IPS DF 4.7 (cell line): ENCODE measurements around the gene DLX2.
"Not testable (repeated sequence)": the region's sequence is repeated elsewhere in the genome, so short reads cannot be mapped to it uniquely, and the experiment has no call there.

Source experiments
- DNase-seq: peaks from one replicate; pipeline ENCODE4 v3.0.0-alpha.2; 2013; ENCODE audit warnings: low spot score; ENCODE audit errors: extremely low read depth

The DLX2 gene

GRCh38 chr2:172083628-172084394 lies 18.9 kb downstream of the DLX2 start:
- no peak for DNase-seq

- no peak for DNase-seq
Measured at GRCh38 chr2:172082944-172083627, 19.6 kb downstream of the DLX2 start.

DNA sequence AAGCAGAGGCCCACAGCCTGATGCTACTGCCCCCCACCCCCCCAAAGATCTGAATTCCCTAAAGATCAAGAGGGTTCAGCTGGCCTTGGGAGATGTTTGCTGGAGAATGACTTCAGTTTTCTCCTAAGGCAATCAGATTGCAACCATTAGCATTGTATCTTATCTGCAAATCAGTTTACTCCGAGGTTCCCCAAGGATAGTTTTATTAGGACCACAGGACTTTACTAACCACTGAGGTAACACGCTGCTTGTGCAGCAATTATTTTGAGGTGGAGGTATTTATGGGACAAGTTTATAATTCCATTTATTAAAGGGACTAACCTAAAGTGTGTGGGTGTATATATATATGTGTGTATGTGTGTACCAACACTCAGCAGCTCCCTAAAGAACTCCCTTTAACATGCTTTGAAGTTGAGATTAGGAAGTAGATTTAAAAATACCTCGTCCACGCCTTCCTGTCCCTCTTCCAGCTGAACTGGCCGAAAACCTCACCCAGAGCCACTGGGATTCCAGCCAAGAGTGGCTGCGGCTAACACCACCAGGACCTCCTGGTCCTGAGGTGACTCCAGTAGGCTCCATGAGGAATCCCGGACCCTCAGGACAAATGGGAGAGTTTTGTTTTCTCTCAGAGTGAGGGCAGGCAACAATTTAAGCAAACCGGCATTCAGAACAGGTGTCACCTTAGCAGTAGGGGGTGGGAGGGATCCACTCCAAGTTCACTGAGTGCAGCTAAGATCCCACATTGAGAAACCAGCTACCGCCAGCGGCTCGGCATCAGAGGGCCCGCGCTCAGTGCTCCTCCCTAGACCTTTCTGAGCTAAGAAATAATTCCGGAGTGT lies 20.4 kb downstream of the DLX2 start:
- DNase-seq = no peak

GRCh38 chr2:172081221-172082022 lies 21.3 kb downstream of the DLX2 start:
- no peak for DNase-seq

DNA sequence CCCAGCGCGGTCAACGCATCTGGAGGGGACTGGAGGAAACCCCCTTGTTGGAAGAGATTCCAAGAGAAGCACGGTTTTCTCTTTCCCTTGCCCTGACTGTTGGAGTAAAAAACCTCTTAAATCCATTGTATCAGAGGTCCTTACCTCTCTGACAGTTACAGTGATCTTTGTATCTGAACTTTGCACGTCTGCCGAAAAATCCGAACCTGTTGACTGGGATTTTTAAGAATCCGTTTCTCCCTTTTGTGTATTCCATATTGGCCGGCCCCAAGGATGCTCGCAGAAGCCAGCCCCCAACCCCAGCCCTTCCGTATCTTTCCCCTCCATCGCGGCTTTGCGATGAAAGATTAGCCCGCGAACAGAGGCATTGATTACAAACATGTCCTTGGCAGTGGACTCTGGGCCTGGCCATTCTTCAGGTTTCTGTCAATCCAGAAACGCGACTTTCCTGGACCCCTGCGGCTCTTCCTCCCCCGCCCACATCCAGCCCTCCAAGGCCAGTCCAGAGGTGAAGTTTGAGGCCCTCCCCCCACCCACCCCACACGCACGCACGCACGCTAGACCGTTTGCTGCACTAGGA lies 22.0 kb downstream of the DLX2 start:
- DNase-seq = no peak

GRCh38 chr2:172079838-172080640 lies 22.7 kb downstream of the DLX2 start:
- no peak for DNase-seq

GRCh38 chr2:172079416-172079815 lies 23.3 kb downstream of the DLX2 start:
- DNase-seq = no peak

DNA sequence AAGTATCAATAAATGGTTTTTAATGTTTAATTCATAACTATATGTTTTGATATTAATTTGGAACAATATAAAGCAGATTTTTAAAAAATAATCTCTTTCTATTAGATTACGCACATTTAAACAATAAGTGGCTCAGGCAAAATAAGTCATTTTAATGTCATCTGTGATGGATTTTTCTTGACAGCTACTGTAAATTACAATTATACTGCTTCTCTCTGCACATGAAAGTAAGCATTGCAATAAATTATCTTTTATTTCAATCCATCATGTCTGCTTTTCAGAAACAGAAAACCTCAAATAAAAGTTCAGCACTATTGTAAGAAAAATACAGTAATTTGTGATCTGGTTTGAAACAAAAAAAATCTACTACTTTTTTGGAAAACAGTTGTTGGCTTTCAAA lies 28.4 kb downstream of the DLX2 start:
- no peak for DNase-seq

DNA sequence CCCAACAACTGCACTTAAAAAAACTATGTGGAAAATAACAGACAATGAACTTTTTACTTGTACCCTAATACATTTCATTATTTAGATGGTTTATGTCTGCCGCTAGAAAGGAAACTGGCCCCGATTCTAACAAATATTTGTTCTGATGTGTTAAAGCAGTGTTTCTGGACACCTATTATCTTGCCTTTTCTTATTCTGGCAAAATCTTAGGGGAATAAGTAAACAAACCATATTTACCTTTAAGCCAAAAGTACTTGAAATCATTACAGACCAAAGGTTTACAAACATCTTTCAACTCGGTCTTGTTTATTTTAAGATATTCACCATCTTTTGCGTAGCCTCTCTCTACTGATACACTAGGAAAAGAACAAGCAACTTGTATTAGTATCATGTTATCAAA lies 29.2 kb downstream of the DLX2 start:
- no peak for DNase-seq

DNA sequence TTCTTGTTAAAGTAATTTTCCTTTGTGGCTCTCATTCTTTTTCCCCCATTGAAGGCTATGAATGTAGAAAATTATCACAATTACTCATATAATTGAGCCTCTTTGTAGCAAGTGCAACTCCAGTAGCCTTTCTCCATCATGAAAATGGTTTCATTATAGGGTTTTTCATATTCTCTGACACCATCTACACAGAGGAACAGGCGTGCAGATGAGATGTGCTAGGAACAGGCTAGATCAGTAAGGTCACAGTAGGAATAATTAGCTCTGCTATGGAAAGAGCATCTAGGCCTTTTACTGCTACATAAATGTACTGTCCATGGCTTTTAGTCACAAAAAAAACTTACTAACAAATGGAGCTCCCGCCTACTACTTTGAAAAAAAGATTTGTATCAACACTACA lies 30.0 kb downstream of the DLX2 start:
- no peak for DNase-seq

- DNase-seq = no peak
Measured at GRCh38 chr2:172072303-172072702, 30.4 kb downstream of the DLX2 start.

- DNase-seq = no peak
Measured at GRCh38 chr2:172070936-172071335, 31.8 kb downstream of the DLX2 start.

- not testable (repeated sequence) for DNase-seq
Measured at GRCh38 chr2:172067905-172068304, 34.8 kb downstream of the DLX2 start.

DNA sequence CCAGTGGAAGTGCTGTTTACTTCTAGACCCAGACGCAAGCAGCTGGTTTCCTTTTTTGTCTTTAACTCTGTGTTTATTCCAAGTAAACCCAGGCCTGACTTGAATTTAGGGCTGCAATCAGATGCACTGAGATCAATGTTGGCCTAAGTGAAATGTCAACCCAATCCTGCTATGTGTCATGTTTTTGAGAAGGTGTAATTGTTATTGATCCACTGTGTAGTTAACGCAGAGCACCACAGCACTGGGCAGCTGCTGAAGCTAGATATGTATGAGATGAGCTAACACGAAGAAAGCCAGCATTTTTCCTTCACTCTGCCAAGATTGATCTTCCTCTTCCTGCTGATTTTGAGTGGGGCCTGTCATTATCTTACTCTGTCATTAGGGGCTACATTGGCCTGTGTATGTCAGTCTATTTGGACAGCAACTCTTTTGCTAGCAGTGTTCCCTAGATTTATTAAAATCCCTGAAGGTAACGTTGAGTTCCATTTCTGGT lies 36.3 kb downstream of the DLX2 start:
- no peak for DNase-seq

DNA sequence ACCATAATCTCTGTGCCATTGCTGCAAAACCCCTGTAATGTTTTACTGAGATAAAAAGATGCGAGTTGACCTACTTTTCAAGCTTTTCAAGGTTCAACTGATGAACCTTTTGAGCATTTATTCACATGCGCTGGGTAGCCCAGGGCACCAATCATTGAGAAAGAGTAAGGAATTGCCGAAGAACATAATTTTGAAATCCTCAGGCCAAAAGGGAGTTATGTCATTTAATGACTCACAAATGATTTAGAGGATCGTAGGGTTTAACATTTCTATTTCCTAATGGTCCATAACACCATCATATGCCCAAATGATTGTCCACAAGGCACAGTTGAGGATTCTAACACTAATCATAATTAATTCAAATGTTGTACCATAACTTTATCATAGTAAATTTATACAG lies 37.6 kb downstream of the DLX2 start:
- DNase-seq = no peak

DNA sequence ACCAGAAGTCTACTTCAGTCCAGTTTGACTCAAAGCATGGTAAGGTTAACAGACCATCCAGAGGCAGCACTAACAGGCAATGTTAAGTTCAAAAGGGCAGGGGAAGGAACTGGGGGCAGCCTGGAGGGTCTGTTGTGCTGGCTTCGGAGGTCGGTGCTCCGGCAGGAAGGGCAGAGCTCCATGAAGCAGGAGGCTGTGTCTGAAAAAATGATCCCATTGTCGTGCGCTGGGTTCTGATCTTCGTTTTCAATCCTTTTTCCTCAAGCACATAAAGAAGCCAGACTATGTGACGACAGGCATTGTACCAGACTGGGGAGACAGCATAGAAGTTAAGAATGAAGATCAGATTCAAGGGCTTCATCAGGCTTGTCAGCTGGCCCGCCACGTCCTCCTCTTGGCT lies 39.3 kb downstream of the DLX2 start:
- no peak for DNase-seq

DNA sequence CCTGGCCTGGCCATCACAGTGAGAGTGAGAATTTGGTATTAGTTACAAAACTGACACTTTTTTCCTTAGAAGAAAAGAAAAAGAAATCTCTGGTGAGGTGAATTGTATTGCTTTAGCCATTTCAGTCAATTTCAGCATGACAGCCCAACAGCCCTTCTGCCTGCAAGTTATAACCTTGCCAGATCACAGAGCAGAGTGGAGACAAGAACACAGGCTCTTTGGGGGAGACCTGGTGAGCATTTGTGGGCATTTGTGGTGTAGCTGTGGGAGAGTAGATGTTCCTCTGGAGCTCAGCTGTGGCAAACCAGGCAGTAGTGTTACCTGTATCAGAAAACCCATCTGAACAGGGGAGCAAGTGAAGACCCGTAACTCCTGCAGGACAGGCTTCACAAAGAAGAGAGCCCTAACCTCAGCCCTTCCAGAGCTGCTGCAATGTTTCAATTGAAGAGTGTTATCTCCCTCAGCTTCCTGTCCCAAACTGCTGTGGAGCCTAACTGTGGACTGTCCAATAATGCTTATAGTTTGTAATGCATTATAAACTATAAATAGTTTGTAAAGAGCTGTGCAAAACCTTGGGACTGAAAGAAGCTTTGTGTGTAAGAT lies 40.2 kb downstream of the DLX2 start:
- no peak for DNase-seq

DNA sequence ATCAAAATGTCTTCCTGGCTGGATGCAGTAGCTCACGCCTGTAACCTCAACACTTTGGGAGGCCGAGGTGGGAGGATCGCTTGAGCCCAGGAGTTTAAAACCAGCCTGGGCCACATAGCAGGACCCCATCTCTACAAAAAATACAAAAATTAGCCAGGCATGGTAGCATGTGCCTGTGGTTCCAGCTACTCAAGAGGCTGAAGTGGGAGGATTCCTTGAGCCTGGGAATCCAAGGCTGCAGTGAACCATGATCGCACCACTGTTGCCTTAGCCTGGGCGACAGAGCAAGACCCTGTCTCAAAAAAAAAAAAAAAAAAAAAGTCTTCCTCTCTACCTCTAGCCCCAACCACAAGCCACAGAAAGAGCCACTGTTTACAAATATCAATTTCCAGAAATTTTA lies 42.6 kb downstream of the DLX2 start:
- DNase-seq = not testable (repeated sequence)

DNA sequence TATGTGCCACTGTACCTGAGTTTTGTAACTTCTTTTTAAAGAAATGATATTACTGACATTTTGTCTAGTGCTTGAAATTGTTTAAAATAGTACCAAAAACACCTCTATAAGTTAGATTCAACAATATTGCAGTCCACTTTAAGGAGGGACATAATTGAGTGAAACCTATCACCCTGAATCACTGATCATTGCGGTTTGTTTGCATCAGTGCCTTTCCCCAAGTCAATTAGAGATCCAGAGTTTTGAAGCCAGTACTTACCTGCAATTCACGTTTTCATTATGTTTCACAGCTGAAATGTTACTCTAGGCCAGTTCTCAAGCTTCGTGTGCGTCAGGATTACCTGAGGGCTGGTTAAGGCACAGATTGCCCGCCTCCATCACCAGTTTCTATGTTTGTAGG lies 44.0 kb downstream of the DLX2 start:
- no peak for DNase-seq

DNA sequence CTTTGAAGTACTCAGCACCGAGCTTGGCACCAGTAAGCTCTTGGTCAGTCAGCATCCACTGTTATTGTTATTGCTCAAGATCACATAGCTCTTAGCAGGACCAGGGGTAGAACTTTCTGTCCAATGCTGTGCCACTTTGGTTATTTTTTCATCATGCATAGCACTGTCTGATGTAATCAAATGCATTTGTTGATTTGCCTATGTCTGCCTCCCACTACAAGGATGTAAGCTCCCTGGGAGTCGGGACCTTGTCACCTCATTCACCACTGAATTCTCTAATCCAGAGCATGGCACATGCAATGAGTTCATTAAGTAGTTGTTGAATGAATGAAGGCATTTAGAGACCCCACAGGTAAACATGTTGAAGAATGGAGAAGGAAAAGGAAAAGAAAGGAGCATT lies 46.4 kb downstream of the DLX2 start:
- DNase-seq = no peak
